DND-41 (cell line): ENCODE measurements around the gene RHOH.

ENCODE experiments used
- EZH2 ChIP-seq: IDR thresholded peaks from 3 replicates; pipeline ENCODE4 v1.6.1; 2012; ENCODE audit warnings: borderline replicate concordance, low read depth, mild to moderate bottlenecking, moderate library complexity, low read length, inconsistent platforms; ENCODE audit not compliant: severe bottlenecking
- TF ChIP-seq, protein P1 (sequence below): IDR thresholded peaks from 2 replicates; pipeline ENCODE4 v1.5.1; 2012; ENCODE audit warnings: borderline replicate concordance, low read length, moderate library complexity, mild to moderate bottlenecking; ENCODE audit not compliant: poor library complexity, severe bottlenecking; ENCODE audit errors: extremely low read depth

DNA sequence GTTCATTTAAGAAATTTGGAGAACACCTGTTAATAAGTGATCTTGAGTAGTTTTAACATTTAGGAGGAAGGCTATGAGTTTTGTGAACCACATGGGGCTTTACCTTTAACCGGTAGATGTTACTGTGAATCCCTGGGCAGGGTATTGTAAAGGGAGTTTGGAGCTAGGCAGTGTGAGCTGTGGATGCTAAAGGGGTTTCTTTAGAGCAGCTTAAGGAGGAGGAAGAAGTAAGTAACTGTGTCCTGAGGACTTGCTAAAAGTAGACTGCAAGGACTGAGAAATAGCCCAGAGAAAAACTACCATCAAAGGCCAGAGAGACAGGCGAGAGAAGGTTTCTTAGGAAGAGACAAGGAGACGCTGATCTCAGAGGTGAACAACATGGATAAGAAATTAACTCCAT is 5.6 kb downstream of the RHOH start:
- TF ChIP-seq, protein P1, sequence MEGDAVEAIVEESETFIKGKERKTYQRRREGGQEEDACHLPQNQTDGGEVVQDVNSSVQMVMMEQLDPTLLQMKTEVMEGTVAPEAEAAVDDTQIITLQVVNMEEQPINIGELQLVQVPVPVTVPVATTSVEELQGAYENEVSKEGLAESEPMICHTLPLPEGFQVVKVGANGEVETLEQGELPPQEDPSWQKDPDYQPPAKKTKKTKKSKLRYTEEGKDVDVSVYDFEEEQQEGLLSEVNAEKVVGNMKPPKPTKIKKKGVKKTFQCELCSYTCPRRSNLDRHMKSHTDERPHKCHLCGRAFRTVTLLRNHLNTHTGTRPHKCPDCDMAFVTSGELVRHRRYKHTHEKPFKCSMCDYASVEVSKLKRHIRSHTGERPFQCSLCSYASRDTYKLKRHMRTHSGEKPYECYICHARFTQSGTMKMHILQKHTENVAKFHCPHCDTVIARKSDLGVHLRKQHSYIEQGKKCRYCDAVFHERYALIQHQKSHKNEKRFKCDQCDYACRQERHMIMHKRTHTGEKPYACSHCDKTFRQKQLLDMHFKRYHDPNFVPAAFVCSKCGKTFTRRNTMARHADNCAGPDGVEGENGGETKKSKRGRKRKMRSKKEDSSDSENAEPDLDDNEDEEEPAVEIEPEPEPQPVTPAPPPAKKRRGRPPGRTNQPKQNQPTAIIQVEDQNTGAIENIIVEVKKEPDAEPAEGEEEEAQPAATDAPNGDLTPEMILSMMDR = no peak
- TF ChIP-seq EZH2 = no peak
